Gastrocnemius medialis (tissue), 4 donors: ENCODE measurements around the gene AIG1. TPM values are rescaled to one million over a fixed set of nuclear protein-coding genes. Genes with fewer than 3 reads are reported as not detected.

Experiments used
- ATAC-seq, 2 donors: fragments of 150-250 bp; one replicate each; pipeline ENCODE4 v1.9.1; 2016
- DNase-seq, 2 donors: peaks; one replicate each; pipeline ENCODE4 v3.0.0-alpha.2; 2019
- H3K27ac ChIP-seq, 4 donors: fragments of 200-600 bp; sonication (generic); 1 replicate in 1 of 4; 2 replicates in 3 of 4; pipeline ENCODE4 v1.5.1; 2016 to 2018; ENCODE audit warnings: mild to moderate bottlenecking in 2 of 4, moderate library complexity in 1 of 4
- H3K27me3 ChIP-seq, 3 donors: fragments of 200-600 bp; sonication (generic) in 2 of 3; 1 replicate in 1 of 3; 2 replicates in 2 of 3; pipeline versions ENCODE4 v1.5.1 to v1.6.0; 2016 to 2019; ENCODE audit warnings: mild to moderate bottlenecking in 1 of 3, moderate library complexity in 1 of 3
- H3K36me3 ChIP-seq, 2 donors: fragments of 200-600 bp; sonication (generic) in 1 of 2; one replicate each; pipeline ENCODE4 v1.5.1; 2017 to 2018
- H3K4me1 ChIP-seq, 2 donors: fragments of 200-600 bp; sonication (generic) in 1 of 2; one replicate each; pipeline ENCODE4 v1.5.1; 2016 to 2017; ENCODE audit warnings: mild to moderate bottlenecking in 2 of 2
- H3K4me3 ChIP-seq, 4 donors: fragments of 200-600 bp; sonication (generic) in 3 of 4; 1 replicate in 1 of 4; 2 replicates in 3 of 4; pipeline ENCODE4 v1.5.1; 2016 to 2019; ENCODE audit warnings: mild to moderate bottlenecking in 2 of 4
- H3K9me3 ChIP-seq, 3 donors: fragments of 200-600 bp; sonication (generic) in 2 of 3; 1 replicate in 1 of 3; 2 replicates in 2 of 3; pipeline ENCODE4 v1.5.1; 2016 to 2019
- CTCF ChIP-seq, 5 experiments: fragments of 450-650 bp in 3 of 5; fragments of 200-600 bp in 2 of 5; sonication (generic) in 2 of 5; IDR thresholded peaks in 4 of 5; conservative IDR thresholded peaks in 1 of 5; 1 replicate in 4 of 5; 2 replicates in 1 of 5; pipeline ENCODE4 v1.5.1; 2016 to 2019; ENCODE audit warnings: antibody characterized with exemption in 5 of 5, mild to moderate bottlenecking in 3 of 5, moderate library complexity in 3 of 5
- POLR2A ChIP-seq, 2 donors: fragments of 450-650 bp; IDR thresholded peaks; one replicate each; pipeline ENCODE4 v1.6.1; 2017; ENCODE audit warnings: antibody characterized with exemption in 2 of 2, mild to moderate bottlenecking in 2 of 2, moderate library complexity in 2 of 2
- in situ Hi-C, 4 donors: fragments of 200-750 bp; cut with MboI; loops; one replicate each; pipeline versions ENCODE4 v1.15.0 to v1.8.0; 2017; ENCODE audit warnings: low sequenced_read_pairs in 4 of 4
- intact Hi-C: fragments of 100-400 bp; cut with DNase I; formaldehyde crosslinking; loops from one replicate; pipeline ENCODE4 v1.15.1; 2023; ENCODE audit warnings: low total_unique reads
- total RNA-seq, 4 donors: library from RNA; depleted of rRNA; stranded (reverse); fragments of >200 nt; gene quantifications; one replicate each; pipeline versions ENCODE4 v1.1.0 to v1.2.3, GENCODE V29; 2016

Gene AIG1
- total RNA-seq, 4 donors from 2014 or later, result 5.3 to 10.3 (median 5.7) TPM

- no peak for DNase-seq
- in situ Hi-C loops, result no loop called here
- Histone ChIP-seq H3K36me3 (no peaks in the 10 kb centered on the region), H3K27ac (no peak overlapping the region), H3K4me3 (no peak overlapping the region), H3K4me1 (no peaks in the 10 kb centered on the region), H3K9me3 (no peaks in the 10 kb centered on the region), H3K27me3 (no peaks in the 10 kb centered on the region)
- ATAC-seq, result no peak
- TF ChIP-seq POLR2A (IDR thresholded peaks at IDR 0.05), result no peak
- no peak for TF ChIP-seq CTCF (IDR thresholded peaks at IDR 0.05 in 4 of 5, conservative IDR thresholded peaks at IDR 0.05 in 1 of 5)
- intact Hi-C loops, result no loop called here
Observed at GRCh38 chr6:143174516-143174915, 113.8 kb downstream of the AIG1 start.

GRCh38 chr6:143174951-143175350 is 114.3 kb downstream of the AIG1 start:
- no peak for DNase-seq
- H3K27ac ChIP-seq, result no peak overlapping the region
- no peak overlapping the region for H3K4me3 ChIP-seq
- no peaks in the 10 kb centered on the region for H3K36me3 ChIP-seq
- H3K9me3 ChIP-seq, result no peaks in the 10 kb centered on the region
- ATAC-seq, result no peak
- TF ChIP-seq CTCF (IDR thresholded peaks at IDR 0.05 in 4 of 5, conservative IDR thresholded peaks at IDR 0.05 in 1 of 5), result no peak
- no peak for TF ChIP-seq POLR2A (IDR thresholded peaks at IDR 0.05)
- H3K27me3 ChIP-seq, result no peaks in the 10 kb centered on the region
- in situ Hi-C loops (no loop called here), intact Hi-C loops (no loop called here)
- H3K4me1 ChIP-seq, result peaks cover under 1 to 2% of the 10 kb centered on the region in 2 donors

GRCh38 chr6:143176090-143177021 is 115.7 kb downstream of the AIG1 start:
- no peak for ATAC-seq
- H3K4me1 ChIP-seq, result peaks cover 14 to 15% of the 10 kb centered on the region in 2 donors
- H3K4me3 ChIP-seq, result no peak overlapping the region
- TF ChIP-seq CTCF (IDR thresholded peaks at IDR 0.05 in 4 of 5, conservative IDR thresholded peaks at IDR 0.05 in 1 of 5), result no peak
- TF ChIP-seq POLR2A (IDR thresholded peaks at IDR 0.05), result no peak
- H3K27me3 ChIP-seq, result no peaks in the 10 kb centered on the region
- DNase-seq, result no peak
- H3K27ac ChIP-seq, result no peak overlapping the region
- no peaks in the 10 kb centered on the region for H3K36me3 ChIP-seq
- intact Hi-C loops, result no loop called here
- in situ Hi-C loops, result no loop called here
- no peaks in the 10 kb centered on the region for H3K9me3 ChIP-seq

- Histone ChIP-seq H3K9me3 (no peaks in the 10 kb centered on the region), H3K4me1 (peaks cover 15% of the 10 kb centered on the region in 2 donors), H3K27ac (no peak overlapping the region), H3K4me3 (no peak overlapping the region), H3K27me3 (no peaks in the 10 kb centered on the region), H3K36me3 (no peaks in the 10 kb centered on the region)
- intact Hi-C loops, result no loop called here
- in situ Hi-C loops, result no loop called here
- DNase-seq, result no peak
- no peak for TF ChIP-seq POLR2A (IDR thresholded peaks at IDR 0.05)
- TF ChIP-seq CTCF (IDR thresholded peaks at IDR 0.05 in 4 of 5, conservative IDR thresholded peaks at IDR 0.05 in 1 of 5), result no peak
- no peak for ATAC-seq
Observed at GRCh38 chr6:143177706-143178105, 117.0 kb downstream of the AIG1 start.
